Left renal cortex interstitium (tissue), 4 donors: ENCODE measurements around the gene EXD3. TPM values are rescaled to one million over a fixed set of nuclear protein-coding genes. Genes with fewer than 3 reads are reported as not detected.
"Not testable (repeated sequence)": the region's sequence is repeated elsewhere in the genome, so short reads cannot be mapped to it uniquely, and the experiment has no call there.

Source experiments
- DNase-seq, 4 donors: peaks; one replicate each; pipeline ENCODE4 v3.0.0-alpha.2; 2013; ENCODE audit warnings: low read depth in 4 of 4, low spot score in 2 of 4, missing footprints in 1 of 4
- polyA plus RNA-seq, 4 donors: library from polyadenylated mRNA; unstranded; fragments of 120-200 nt; gene quantifications; one replicate each; pipeline ENCODE4 v1.2.1, GENCODE V29; 2013; ENCODE audit not compliant: insufficient read length in 4 of 4

The EXD3 gene
- polyA plus RNA-seq, 4 donors = 8.1 to 26.1 (median 19.7) TPM

DNA sequence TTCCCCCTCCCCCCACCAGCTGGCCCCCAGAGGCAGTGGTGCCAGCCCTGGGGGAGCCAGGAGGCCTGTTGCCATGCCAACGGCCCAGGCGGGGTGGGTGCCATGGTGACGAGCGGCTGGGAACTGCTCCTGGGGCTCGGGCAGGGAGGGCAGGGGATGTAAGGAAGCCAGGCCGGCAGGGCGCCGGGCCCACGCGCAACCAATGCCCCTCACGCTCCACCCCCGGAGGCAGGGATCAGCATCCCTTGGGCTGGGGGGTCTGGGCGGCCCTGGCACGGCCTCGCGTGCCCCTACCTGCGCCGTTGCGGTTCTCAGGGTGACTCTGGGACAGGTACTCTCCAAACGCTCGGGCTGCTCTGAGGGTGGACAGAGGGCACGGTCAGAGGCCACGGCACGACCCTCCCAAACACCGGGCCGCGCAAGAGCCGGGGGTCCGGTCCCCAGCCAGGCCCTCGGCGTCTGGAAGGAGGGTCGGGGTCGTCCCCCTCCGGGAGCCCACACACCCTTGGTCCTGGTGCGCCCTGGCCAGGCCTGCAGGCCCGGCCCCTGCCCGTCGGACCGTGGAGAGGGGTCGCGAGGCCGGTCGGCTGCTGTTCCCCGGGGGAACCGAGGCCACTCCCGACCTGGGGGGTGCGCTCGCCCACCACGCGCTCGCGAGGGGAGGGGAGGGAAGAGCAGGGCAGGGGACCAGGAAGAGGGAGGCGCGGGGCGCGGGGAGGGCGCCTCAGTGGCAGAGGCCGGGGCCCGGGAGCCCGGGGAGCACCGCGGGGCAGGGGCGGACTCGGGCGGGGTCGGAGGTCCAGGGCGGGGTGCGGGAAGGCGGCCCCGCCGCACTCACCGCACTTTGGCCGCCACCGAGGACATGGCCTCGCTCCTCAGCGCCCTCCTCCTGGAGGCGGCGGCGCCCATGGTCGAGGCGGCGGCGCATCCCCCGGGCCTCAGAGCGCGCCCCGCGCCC lies 35.5 kb upstream of the EXD3 start:
- no peak for DNase-seq

DNA sequence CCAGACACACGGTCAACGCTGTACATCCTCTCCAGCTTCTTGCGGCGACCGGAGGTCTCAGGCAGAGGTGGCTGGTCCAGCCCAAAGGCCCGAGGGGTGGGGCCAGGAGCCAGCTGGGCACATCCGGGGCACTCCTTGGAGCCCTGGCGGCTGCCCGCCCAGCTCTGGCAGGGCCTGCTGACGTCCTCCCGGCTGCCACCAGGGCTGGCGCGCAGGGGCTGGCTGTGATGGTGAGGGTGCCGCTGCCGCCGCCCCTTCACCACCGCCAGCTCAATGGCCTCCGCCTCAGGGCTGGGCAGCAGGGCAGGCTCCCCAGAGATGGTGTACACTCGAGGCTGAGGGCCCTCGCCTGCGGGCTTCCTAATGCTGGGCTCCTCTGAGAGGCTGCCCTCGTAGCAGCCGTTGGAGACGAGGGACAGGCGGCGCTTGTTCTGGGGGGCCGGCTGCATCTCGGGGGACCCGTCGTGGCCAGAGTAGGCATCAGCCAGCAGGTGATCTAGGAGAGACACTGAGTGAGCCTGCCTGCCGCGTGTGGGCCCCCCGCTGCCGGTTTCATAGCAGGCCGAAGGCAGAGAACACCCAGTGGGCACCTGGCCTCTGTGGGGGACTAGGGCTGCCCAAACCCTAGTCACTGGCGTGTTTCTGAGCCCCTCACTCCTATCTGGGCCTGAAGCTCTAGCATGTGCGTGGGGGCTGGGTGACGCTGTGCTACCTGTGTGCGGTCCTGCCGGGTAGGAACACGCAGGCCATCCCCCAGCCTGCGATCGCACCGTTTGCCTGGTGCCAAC lies 34.6 kb upstream of the EXD3 start:
- DNase-seq = no peak

DNA sequence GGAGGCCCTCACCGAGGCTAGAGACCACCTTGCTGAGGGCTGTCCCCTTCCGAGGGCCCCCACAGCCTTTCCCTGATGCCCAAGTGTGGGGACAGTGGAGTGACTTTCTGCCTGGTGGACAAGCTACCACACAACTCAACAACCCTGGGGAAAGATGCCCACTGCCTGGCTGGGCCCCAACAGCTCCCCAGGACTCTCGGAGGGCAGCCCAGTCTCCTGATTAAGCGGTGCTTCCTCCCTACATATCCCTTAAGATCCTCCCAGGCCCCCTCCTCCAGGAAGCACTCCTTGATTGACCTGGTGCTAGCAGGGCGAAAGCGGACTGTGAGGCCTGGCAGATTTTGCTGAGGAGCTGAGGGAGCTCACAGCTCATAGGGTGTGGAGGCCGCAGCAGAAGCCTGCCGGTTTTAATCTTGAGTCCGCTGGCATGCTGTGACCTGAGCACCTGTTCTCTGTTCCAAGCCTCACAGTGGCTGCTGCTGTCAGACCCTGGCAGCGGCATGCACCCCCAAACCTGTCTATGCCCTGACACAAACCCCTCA lies 34.0 kb upstream of the EXD3 start:
- no peak for DNase-seq

DNA sequence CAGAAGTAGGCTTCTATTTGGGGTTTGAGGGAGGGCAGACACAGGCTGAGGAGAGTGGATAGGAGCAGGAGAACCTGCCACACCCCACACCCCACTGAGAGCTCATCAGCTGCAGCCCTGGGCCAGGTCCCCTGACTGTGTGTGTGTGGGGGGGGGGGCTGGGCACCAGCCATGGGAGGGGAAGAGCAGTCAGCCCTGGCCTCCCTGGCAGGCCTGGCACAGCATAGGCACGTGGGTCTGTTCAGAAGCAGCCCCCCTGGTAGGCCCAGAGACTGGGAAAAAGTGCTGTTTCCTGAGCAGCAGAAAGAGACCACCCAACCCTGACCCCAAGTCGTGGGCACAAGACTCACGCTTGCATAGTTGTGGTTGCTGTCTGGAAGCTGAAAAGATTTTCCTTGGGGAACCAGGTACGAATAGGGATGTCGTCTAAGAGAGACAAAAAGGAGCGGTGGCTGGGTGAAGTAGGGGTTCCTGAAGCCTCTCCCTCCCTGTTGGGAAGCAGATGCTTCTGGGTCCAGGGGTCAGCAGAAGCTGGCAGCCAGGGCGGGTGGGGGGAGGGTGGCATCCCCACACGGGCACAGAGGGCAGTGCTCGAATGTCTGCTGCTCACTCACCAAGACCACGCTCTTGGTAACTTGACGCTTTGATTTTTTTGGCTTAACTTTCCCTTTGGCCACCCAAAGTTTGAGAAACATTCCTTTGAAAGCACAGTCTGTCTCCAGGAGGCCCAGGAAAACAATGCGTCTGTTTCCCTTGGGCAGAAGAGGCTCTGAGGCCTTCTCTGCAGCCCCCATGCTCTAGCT lies 33.3 kb upstream of the EXD3 start:
- no peak for DNase-seq

DNA sequence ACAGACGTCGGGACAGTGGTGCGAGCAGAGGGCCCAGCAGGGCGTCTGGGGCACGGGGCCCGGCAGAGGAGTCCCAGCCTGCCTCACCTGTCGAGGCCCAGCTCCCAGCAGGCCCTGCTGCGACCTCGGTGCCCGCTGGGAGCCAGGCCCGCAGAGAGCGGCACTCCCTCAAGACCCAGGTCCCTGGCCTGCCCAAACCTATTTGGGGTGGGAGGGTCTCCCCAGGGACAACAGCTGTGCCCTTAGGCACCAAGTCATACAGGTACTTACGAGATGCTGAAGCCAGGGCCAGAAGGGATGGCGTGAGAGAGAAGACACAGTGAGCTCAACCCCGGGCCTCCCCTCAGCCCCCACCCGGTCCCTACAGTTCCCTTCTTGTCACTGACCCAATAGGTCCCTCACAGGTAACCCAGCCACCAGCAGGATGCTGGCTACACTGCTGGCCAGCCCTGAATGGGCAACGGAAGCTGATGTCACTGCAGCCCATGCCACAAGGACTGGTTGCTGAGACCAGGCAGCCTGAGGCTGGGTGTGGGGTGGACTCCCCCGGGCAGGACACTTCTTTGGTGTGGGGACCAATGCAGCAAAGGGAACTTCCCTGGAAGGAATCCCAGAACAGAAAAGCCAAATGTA lies 32.5 kb upstream of the EXD3 start:
- no peak for DNase-seq

DNA sequence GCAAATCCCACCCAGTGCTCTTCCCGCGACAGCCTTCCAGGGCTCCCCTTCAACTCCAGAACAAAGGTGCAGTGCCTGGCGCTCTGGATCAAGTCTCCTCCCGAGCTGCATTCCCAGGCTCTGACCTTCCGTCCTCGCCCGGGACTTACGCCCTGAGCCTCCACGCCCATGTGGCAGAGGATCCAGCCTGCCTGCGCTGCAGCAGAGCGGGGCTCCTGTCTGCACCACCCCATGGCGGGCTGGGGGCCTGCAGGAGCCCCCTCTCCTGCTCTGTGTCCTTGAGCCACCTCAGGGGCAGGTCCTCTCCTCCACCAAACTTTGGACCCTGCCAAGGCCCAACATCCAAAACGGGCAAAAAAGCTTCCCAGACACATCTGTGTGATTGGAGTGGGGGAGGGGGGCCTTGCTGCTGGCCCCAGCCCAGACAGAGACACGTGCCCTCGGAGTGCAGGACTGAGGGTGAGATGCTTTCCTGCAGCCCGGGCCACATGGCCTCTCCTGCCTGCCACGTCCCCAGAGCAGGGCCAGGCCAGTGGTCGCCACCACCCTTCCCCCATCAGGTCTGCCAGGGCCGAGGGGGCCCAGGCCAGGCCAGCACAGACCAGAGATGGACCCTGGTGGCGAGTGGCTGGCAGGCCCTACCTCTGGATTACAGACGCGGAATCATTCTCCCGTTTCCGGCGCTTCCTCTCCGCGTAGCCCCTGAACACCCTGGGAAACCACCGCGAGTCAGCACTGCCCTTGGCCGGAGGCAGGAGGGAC lies 31.8 kb upstream of the EXD3 start:
- no peak for DNase-seq

DNA sequence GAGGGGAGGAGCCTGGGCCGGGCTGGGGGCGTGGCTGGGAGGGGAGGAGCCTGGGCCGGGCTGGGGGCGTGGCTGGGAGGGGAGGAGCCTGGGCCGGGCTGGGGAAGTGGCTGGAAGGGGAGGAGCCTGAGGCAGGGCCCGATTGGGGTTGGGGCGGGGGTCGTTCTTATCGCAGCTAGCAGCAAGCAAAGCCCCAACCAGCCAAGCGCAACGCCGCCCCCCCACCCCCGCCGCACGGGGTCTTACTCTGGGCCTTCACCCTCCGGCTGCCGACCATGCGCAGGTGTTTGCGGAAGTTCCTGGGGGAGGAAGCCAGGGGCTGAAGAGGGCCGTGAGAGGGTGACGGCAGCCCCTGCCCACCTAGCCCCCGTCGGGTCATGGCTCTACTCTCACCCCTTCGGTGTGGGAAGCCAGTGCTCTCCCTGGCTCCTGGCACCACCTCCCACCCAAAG lies 31.2 kb upstream of the EXD3 start:
- no peak for DNase-seq

DNA sequence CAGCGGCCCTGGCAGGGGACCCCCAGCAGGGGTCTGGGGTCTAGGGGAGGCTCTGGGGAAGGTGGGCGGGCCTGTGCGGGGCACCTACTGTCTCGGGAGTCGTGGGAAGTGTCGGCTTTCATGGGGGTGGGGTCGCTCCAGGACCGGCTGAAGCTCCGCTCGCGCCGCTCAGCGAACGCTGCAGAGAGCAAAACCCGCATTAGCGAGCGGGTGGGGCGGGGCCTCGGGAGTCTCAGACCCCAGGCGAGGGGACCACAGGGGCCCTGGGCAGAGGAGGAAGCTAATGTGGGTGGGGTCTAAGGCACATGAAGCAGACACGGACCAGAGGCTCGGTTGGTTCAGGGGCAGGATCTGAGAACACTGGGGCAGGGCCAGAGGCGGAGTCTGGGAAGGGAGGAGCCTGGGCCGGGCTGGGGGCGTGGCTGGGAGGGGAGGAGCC lies 30.7 kb upstream of the EXD3 start:
- peak in 1 of 4 donors; percentile 55 for DNase-seq

DNA sequence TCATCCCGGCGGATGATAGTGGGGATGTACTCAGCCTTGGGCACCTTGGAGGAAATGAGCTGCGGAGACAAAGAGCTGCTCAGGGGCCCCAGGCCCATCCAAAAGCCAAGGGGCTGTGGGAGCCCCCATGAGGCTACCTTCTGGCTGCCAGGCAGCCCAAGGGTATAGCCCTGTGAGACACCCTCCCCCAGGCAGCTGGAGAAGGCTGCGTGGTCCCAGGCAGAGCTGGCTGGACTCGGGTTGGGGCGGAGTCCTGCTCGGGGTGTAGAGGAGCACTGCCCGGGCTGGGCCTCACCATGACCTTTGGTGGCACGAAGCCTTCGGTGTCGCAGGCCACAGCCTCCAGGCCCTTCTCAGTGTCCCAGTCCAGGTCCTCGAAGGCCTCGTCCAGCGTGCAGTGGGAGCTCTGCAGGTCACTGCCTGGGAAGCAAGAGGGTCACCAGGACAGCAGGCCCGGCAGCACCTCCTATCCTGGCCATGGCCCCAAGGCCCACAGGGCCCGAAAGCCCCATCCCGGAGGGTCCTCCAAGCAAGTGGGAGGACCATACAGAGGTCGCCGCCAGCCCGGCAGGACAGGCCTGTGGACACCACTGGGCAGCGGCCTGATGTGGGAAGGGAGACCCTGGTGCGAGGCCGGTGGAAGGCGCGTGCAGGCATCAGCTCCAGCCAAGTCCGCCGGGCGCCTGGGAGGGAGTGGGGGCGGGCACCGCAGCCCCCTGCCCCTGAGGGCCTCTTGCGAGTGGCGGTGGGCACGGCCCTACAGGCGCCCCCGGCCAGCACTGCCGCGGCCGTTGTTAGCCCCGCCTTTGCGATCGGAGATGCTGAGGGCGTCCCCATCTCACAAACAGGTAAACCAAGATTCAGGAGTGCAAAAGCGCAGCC lies 30.0 kb upstream of the EXD3 start:
- no peak for DNase-seq

DNA sequence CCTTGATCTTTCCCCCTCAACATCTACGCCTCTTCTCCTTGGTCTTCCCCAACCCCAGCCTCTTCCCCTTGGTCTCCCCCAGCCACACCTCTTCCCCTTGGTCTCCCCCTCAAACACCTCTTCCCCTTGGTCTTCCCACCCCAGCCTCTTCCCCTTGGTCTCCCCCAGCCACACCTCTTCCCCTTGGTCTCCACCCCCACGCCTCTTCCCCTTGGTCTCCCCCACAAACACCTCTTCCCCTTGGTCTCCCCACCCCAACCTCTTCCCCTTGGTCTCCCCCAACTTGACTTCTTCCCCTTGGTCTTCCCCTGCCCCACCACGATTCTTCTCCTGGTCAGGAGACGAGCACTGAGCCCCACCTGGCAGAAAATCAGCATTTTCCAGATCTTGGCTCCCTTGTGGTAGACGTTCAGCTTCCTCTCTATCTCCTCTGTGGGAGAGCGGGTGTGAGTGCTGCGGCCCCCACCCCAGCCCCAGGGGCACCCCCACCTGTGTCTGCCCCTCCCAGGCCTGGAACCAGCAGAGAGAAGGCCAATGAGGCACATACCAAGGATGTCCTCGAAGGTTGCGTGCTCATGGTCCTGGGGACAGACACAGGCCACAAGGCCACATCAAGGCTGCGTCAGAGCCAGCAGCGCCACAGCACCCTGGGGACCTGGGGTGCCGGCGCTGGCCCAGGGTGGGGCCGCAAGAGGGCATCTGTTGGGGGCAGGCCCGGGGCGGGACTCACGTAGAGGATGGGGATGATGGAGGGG lies 29.2 kb upstream of the EXD3 start:
- DNase-seq = no peak

DNA sequence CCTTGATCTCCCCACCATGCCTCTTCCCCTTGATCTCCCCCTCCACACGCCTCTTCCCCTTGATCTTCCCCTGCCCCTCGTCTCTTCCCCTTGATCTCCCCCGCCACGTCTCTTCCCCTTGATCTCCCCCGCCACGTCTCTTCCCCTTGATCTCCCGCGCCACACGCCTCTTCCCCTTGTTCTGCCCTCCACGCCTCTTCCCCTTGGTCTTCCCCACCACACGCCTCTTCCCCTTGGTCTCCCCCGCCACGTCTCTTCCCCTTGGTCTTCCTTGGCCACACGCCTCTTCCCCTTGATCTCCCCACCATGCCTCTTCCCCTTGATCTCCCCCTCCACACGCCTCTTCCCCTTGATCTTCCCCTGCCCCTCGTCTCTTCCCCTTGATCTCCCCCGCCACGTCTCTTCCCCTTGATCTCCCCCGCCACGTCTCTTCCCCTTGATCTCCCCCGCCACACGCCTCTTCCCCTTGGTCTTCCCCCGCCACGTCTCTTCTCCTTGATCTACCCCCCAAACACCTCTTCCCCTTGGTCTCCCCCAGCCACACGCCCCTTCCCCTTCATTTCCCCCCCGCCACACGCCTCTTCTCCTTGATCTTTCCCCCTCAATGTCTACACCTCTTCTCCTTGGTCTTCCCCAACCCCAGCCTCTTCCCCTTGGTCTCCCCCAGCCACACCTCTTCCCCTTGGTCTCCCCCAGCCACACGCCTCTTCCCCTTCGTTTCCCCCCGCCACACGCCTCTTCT lies 28.5 kb upstream of the EXD3 start:
- not testable (repeated sequence) for DNase-seq

DNA sequence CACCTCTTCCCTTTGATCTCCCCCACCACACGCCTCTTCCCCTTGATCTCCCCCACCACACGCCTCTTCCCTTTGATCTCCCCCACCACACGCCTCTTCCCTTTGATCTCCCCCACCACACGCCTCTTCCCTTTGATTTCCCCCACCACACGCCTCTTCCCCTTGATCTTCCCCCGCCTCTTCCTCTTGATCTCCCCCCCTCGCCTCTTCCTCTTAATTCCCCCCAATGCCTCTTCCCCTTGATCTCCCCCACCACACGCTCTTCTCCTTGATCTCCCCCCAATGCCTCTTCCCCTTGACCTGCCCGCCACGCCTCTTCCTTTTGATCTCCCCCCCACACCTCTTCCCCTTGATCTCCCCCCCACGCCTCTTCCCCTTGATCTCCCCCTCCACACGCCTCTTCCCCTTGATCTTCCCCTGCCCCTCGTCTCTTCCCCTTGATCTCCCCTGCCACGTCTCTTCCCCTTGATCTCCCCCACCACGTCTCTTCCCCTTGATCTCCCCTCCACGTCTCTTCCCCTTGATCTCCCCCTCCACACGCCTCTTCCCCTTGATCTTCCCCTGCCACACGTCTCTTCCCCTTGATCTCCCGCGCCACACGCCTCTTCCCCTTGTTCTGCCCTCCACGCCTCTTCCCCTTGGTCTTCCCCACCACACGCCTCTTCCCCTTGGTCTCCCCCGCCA lies 27.7 kb upstream of the EXD3 start:
- not testable (repeated sequence) for DNase-seq

DNA sequence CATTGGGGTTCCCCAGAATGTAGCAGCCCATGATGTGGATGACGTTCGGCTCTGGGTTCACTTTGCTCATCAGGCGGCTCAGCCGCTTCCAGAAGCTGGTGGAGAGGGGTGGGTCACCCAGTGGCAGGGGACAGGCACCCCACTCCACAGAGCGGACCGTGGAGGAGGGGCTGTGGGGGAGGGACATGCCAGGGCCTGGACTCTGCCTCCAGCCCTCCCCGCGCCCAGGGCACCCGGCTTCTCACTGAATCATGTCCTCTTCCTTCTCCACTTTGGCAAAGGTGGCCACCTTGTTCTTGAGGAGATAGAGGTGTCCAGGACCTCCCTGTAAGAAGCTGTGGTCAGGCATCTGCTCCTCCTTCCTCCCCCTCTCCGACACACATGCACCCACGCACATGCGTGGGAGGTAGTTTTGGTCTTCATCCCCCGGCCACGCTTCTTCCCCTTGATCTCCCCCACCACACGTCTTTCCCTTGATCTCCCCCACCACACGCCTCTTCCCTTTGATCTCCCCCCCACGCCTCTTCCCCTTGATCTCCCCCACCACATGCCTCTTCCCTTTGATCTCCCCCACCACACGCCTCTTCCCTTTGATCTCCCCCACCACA lies 27.1 kb upstream of the EXD3 start:
- no peak for DNase-seq

DNA sequence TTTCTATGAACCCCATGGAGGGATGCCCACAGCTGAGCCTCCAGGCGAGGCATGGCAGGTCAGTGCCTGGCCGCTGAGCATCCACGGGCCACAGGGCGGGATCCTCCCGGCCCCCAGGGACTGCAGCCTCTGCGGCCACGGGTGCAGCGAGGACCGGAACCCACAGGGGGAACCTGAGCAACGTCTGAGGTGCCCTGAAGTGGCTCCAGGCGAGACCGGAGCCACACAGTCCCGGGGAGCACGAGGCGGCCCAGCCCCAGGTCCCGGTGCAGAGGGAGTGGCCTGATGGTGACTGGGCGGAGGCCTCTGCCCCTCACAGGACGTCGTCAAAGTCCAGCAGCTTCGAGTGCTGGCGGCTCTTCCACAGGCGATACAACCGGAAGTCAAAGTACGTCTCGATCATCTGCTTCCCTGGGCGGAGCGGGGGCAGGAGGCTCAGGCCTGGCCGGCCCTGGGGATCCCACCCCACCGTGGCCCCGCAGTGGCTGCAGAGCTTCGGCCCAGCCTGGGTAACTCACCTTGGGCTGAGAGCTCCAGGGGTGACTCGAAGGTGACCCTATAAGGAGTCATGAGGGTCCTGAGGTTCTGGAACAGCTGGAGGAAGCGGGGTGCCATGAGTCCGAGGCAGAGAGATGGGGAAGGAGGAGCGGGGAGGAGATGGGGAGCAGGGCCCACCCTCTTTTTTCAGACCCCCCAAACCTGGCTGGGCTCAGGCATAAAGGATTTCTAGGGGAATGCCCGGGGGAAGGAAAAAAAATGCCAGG lies 26.3 kb upstream of the EXD3 start:
- no peak for DNase-seq

DNA sequence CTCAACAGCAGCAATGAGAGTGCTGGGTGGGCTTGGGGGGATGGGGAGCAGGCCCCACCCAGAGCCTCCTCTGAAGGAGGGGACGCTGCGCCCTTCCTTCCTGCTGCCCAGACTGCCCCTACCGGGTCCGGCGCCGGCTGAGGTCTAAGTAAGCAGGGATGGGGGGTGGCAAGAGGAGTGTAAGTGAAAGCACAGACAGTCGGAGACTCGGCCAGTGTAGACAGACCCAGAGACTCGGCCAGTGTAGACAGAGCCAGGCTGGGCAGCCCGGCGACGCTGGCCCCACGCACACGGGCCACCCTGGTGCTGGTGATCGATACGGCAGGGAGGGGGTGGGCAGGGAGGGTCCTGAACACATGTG lies 25.6 kb upstream of the EXD3 start:
- no peak for DNase-seq
